ENCODE measurements around the gene RNASE4. TPM values are rescaled to one million over a fixed set of nuclear protein-coding genes. Genes with fewer than 3 reads are reported as not detected.
"Not testable (repeated sequence)": the region's sequence is repeated elsewhere in the genome, so short reads cannot be mapped to it uniquely, and the experiment has no call there.

Gene RNASE4
- total and polyA plus RNA-seq, 10 of the 15 experiments (the other 5 are each of a cell fraction or from before 2014, with no cell fraction given) = 0.87 to 2.6 (median 1.3) TPM

GRCh38 chr14:20723488-20723887, 39.1 kb downstream of the RNASE4 start:
- H3K4me3 ChIP-seq = no peak overlapping the region
- H3K4me2 ChIP-seq (ENCODE audit: control insufficient read depth, insufficient read depth) = no peak overlapping the region
- H3K27ac ChIP-seq (ENCODE audit: control insufficient read depth, insufficient read depth) = no peak overlapping the region
- no peak for FAIRE-seq
- in situ Hi-C loops (cut with MboI) (no loop called here), intact Hi-C loops (cut with micrococcal nuclease; ENCODE audit: unreplicated experiment) (no loop called here)
- H3K36me3 ChIP-seq (ENCODE audit: control insufficient read depth in 2 of 2, insufficient read depth in 2 of 2, low read length in 1 of 2) = no peaks in the 10 kb centered on the region
- ChIA-PET CTCF (interaction anchor here (1.0 to 1.2 kb wide), 2 partner anchors 9 to 136 kb away, joined by 3 read pairs; no protein-coding TSS in a partner anchor), SMC1A (ENCODE audit: uncharacterized antibody, unreplicated experiment) (no interaction called here), POLR2A (no interaction called here), RAD21 (ENCODE audit: unreplicated experiment) (no interaction called here)
- H3K79me2 ChIP-seq (ENCODE audit: control insufficient read depth, insufficient read depth, low read length) = no peaks in the 10 kb centered on the region
- ATAC-seq = no peak
- no peaks in the 10 kb centered on the region for H3K9me3 ChIP-seq (replicated peaks; ENCODE audit: control insufficient read depth, insufficient read depth, low read length)
- no peak for TF ChIP-seq CHD2 (IDR thresholded peaks at IDR 0.05; ENCODE audit: borderline replicate concordance, low read depth, low read length)
- TF ChIP-seq SUZ12 (IDR thresholded peaks at IDR 0.05; ENCODE audit: unreplicated experiment) = peak; percentile 30
- H3K4me1 ChIP-seq (ENCODE audit: control insufficient read depth, insufficient read depth, low read length) = no peaks in the 10 kb centered on the region; the same call in 1 of the 2 replicates
- DNase-seq (ENCODE audit: low read depth, low spot score) = no peak
- BruUV-seq (replicated peaks) = no TSS peak
- no peaks in the 10 kb centered on the region for H4K20me1 ChIP-seq (ENCODE audit: control insufficient read depth, insufficient read depth)
- WGBS (ENCODE audit: insufficient coverage, insufficient replicate concordance, low lambda C conversion rate, missing lambda C conversion rate) = 13% methylated on average over 20 of the region's 28 CpGs
- no peak overlapping the region for H2AFZ ChIP-seq (ENCODE audit: control insufficient read depth, low read depth, low read length)
- H3K9ac ChIP-seq (ENCODE audit: control insufficient read depth, insufficient read depth, low read length) = no peak overlapping the region
- H3K27me3 ChIP-seq (replicated peaks in 1 of 2; ENCODE audit: control insufficient read depth in 2 of 2, insufficient read depth in 2 of 2, low read length in 1 of 2) = peaks cover 5 to 9% of the 10 kb centered on the region in 2 experiments; a peak in 3 of 4 replicates

- H3K9me3 ChIP-seq (replicated peaks; ENCODE audit: control insufficient read depth, insufficient read depth, low read length); H3K27me3 ChIP-seq (replicated peaks in 1 of 2; ENCODE audit: control insufficient read depth in 2 of 2, insufficient read depth in 2 of 2, low read length in 1 of 2); SMC1A ChIA-PET (ENCODE audit: uncharacterized antibody, unreplicated experiment); H2AFZ ChIP-seq (ENCODE audit: control insufficient read depth, low read depth, low read length); CTCF ChIA-PET; ATAC-seq; H3K36me3 ChIP-seq (ENCODE audit: control insufficient read depth in 2 of 2, insufficient read depth in 2 of 2, low read length in 1 of 2); intact Hi-C loops (cut with micrococcal nuclease; ENCODE audit: unreplicated experiment); H3K4me3 ChIP-seq; FAIRE-seq; DNase-seq (ENCODE audit: low read depth, low spot score); H3K9ac ChIP-seq (ENCODE audit: control insufficient read depth, insufficient read depth, low read length); H3K79me2 ChIP-seq (ENCODE audit: control insufficient read depth, insufficient read depth, low read length); in situ Hi-C loops (cut with MboI); POLR2A ChIA-PET; RAD21 ChIA-PET (ENCODE audit: unreplicated experiment); H3K4me1 ChIP-seq (ENCODE audit: control insufficient read depth, insufficient read depth, low read length); H3K4me2 ChIP-seq (ENCODE audit: control insufficient read depth, insufficient read depth); H3K27ac ChIP-seq (ENCODE audit: control insufficient read depth, insufficient read depth); BruUV-seq (replicated peaks); H4K20me1 ChIP-seq (ENCODE audit: control insufficient read depth, insufficient read depth): not testable (repeated sequence)
- WGBS (ENCODE audit: insufficient coverage, insufficient replicate concordance, low lambda C conversion rate, missing lambda C conversion rate) = 36% methylated on average over 3 of the region's 3 CpGs
These were observed 41.8 kb downstream of the RNASE4 start for GRCh38 chr14:20726121-20726520.

All from GM12878 (cell line).